Medulla oblongata (tissue), 1 donor: ENCODE data around the gene RNF8.
A peak's percentile ranks its signal among the peaks of the same experiment; 100 is the strongest.
"Not testable (repeated sequence)": the region's sequence is repeated elsewhere in the genome, so short reads cannot be mapped to it uniquely, and the experiment has no call there.

ENCODE experiments used
- DNase-seq: peaks from one replicate; pipeline ENCODE4 v3.0.0-alpha.2; 2015; ENCODE audit errors: extremely low spot score

The RNF8 gene, protein sequence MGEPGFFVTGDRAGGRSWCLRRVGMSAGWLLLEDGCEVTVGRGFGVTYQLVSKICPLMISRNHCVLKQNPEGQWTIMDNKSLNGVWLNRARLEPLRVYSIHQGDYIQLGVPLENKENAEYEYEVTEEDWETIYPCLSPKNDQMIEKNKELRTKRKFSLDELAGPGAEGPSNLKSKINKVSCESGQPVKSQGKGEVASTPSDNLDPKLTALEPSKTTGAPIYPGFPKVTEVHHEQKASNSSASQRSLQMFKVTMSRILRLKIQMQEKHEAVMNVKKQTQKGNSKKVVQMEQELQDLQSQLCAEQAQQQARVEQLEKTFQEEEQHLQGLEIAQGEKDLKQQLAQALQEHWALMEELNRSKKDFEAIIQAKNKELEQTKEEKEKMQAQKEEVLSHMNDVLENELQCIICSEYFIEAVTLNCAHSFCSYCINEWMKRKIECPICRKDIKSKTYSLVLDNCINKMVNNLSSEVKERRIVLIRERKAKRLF

DNA sequence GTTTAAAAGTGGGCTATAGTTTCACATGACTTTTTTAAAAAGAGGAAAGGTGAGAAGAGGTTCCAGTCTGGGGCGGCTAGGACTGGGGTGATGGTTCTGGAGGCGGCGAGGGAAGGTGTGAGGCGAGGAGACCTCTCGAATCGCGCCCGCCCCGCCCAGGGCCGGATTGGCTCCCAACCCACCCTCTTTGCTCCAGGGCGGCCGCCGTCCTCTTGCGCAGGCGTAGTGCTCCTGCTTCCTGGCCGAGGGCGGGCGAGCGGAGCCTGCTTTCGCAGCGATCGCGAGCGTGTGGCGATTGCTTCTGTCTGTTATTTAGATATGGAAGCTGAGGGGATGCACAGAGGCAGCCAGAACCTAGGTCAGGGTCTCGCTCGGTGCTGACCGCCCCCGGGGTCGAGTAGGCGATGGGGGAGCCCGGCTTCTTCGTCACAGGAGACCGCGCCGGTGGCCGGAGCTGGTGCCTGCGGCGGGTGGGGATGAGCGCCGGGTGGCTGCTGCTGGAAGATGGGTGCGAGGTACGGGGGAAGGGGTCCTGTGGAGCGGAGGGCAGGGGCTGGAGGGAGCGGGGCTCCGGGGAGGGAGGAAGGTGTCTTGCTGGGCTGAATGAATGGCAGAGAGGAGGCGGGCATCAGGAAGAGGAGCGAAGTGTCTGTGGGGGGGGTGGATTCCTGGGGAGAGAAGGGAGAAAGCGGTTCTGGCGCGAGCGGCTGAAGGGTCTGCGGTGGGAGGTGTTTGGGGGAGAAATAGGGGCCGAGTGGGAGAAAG is at the start of gene RNF8:
RNF8 (plus strand) TSS at position 223 of the 765 bp plus-strand sequence; CDS start at position 405, 182 bp downstream.
- peak; percentile 84 for DNase-seq

DNA sequence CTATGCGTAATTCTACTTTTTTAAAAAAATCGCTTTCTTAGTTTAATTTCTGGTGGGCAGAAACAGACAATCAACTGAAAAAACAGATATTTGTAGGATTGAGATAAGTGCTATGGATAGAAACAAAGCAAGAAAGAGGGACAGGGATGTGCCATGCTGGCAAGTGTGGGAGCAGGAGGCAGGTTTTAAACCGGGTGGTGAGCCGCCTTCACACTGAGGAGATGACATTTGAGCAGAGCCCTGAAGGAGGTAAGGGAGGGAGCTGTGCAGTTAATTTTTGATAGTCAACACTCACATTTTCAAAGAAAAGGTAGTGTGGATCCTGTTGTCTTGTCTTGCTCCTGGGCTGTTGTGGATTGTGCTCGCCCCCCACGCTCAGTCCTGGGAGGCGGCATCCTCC is 49.0 kb upstream of the RNF8 start:
- no peak for DNase-seq

DNA sequence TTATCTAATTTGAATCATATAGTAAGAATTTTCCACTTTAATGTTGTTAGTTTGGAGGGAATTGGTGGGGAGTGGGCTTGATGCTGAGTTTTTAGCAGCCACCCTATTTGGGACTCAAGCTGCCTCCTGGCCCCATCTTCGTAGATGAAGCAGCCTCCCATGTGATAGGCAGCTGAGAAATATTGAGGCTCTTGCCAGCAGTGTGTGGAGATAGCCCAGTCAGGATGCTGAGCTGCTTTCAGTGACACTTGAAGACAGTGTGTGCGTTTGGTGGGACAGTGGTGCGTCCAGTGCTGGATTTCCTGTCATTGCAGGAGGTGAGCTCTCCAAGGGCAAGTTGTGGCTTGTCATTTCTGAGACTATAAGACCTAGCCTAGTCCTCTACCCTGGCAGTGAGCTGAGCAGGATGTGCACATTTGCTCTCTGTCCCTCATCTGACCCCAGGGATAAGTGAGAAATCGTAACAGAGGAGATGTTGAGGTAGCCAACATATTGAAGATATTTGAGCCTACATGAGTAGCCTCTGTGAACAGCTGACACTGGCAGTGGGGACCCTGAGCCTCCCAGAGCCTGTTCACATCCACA is 47.9 kb upstream of the RNF8 start:
- DNase-seq, result no peak

DNA sequence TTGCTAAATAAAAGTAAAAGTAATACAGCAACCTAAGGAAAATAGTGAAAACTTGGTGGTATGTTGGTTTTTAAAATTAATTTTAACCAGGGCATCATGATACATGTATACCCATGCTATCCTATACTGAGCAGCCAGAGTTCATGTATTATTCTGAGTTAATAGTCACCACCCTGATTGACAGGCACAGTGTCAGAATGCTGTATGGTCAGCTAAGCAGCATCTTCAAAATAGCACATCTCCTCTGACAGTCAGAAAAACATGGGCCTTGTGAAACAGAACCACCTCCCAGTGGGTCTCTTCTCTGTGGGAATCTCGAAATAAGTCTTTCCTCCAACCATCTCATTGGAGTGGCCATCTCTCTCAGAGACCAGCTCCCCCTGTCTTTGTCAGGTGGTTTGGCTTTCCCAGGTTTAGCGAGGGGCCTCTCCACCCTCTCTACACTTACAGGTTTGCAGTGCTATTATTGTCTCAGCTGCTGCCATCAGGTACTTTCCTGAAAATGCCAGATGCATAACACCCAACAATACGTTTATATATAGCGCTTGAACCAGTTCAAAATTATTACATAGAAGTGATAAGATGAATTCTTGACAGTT is 47.1 kb upstream of the RNF8 start:
- DNase-seq, result no peak

DNA sequence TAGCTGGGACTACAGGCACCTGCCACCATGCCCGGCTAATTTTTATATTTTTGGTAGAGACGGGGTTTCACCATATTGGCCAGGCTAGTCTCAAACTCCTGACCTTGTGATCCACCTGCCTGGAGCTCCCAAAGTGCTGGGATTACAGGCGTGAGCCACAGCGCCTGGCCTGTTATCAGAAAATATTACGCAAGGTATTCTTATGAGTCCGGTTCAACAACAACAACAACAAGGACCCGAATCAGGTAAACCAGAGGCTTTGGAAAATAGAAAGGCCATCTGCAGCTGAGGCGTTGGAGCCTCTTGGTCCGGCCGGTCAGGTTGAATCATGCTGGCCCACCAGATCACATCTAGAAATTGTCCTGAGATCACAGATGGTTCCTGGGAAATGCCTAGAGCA is 46.3 kb upstream of the RNF8 start:
- not testable (repeated sequence) for DNase-seq

DNA sequence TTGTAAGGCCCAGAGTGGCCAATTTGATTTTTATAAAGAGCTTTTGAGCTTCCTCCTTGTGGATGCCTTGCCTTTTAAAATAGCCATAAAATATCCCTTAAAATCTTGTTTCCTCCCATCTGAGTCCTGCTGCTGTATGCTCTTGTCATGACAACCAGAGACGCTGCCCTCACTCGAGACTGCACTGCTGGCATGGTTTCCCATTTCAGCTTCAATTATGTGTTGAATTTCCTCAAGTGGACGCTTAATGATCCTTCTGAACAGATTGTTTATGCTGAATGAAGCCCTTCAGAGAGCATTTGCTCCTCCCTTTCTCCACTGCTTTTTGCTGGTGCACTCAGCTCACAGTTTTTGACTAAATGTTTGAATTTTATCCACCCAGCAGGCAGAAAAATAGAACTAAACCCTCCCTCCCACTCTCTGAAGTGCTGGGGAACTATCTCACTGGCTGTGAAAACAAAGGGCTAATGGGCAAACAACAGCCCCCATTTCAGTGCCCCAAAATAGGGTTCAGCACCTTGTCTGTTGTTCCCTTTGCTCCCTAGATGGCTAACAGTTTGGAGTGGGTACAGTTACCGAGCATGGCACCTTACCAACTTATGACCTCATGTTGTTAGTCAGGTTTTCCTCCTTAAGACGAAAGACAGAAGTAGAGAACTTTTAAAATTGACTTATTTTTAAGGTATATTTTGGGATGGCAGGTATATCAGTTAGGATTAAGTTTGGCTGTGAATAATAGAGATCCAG is 45.5 kb upstream of the RNF8 start:
- DNase-seq, result peak; percentile 19

DNA sequence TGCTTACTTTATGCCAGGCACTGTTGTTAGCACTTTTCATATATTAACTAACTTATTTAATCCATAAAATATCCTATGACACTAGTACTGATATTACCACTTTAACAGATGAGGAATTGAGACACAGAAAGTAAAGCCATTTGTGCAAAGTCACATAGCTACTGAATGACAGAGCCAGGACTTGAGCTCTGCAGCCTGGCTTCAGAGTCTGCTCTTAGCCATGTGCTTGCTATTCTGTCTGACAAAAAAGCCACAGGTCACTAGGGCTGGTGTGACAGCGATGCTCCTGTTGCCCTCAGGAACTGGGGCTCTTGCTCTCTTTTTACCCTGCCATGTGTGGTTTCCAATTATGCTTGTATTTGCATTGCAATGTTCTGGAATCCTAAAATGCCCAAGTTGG is 44.7 kb upstream of the RNF8 start:
- no peak for DNase-seq

DNA sequence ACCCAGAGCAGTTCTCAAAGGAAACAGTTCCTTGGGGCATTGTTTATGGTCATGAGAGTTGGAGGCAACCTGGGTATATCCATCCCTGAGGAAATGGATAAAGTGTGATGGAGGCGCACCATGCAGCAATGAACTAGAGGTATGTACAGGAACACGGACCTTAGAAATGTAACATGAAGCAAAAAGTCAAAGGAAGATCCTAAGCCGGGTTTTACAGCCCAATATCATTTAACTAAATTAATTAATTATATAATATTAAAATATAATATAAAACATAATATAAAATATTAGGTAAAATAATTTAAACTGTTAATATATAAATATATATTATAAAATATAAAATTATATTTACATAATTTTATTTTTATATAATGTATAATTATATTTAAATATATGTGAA is 44.1 kb upstream of the RNF8 start:
- no peak for DNase-seq

DNA sequence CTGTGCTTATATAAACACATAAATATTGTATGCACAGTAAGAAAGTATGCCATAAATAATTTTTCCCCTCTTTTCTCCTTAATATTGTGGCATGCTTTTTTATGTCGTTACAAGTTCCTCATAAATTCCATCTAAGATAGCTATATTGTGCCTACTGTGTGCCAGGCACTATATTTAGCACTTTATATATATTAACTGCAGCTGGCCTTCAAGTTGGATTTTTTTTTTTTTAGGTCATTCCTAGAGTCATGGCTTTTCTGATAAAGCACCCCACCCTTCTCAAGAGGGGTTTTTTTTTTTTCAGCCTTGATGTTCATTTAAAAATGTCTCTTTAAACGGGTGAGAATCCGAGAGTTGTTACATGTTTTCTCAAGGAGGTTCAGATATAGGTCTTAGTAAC is 42.8 kb upstream of the RNF8 start:
- no peak for DNase-seq

DNA sequence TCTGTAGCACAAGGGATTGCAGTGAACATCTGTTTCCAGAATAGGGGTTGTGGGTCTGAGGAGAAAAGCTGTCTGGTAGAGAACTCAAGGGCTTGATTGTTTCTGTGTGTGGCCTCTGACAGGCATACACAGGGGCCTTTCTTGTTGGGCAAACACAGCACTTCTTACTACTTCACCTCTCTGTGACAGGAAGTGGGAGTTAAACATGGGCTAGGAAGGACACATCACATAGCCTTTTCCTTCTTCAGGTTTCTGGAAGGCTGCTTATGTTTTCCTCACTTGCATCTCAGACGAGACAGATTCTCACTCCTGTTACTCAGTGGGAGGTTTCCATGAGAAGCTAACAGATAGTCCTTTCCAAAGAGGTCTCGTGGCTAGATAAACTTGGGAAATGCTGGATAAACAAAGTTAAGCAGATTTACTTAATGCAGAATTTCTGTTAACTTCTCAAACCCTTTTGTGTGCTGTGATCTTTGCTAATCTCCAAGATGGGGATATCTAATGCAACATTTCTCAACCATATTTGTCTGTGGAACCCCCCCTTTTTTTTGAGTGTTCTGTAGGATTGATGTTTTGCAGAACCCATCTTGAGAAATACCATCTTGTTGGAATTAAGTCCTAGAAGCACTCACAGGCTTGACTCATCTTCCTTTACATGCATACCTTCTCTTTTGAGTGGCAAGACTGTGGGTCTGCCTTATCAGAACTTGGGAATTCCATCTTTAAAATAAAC is 41.9 kb upstream of the RNF8 start:
- DNase-seq, result peak; percentile 60

DNA sequence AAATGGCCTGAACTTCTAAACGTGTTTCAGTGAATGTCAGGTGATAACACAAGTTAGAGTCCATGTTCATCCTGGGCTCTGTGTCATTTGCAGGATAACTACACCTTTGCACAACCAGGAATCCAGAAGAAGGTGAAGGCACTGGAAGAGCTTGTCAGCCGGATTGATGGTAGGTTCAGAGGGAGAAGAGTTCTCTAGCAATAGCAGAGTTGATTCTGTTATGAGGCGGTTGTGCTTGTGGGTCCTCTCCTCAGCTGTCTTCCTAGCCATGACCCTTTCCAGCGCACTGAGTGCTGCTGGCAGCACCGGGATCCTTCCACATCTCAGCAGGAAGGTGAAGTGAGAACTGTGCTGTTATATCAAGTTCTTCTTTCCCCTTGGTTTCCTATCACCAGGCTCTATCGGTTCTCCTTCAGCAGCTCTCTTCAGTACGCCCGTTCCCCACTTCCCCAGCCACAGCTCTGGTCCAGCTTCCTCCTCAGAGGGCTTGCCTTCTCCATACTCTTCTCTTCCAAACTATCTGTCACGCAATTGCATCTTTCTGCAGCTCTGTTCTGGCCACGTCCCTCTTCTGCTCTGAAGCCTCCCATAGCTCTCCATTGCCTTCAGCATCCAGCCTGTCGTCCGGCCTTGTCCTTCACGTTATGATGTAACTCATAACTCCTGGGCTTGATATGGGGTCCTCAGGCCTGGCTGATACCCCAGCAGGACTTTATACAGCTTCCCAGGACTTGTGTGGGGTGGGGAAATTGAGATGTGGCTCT is 39.9 kb upstream of the RNF8 start:
- no peak for DNase-seq

DNA sequence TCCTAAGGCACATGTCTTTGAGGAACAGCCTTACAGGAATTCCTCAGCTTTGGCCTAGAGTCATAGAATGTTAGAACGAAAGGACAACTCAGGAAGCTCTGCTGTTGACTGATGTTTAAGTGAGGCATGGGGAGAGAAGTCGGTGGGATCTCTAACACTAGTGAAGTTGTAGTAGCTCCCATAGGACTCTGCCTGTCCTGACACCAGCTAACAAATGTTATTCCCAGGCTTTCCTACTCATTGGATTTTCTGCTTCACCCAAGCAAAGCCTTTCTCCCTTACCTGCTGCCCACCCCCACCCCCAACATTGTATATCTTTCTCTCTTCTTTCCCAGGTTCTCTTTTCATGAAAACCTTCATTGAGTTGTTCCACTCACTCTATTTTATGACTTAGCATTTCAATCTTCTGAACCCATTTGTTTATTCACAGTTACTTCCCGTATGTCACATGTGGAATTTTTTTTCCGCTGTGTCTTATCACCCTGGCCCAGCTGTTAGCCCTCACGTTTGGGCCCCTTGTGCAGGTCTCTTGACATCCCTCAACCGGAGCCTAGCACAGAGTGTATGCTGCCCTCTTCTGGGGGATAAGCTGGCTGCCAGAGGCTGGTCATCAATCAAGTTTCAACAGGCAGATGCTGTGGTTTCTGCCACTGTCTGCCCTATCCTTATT is 39.2 kb upstream of the RNF8 start:
- peak; percentile 71 for DNase-seq

DNA sequence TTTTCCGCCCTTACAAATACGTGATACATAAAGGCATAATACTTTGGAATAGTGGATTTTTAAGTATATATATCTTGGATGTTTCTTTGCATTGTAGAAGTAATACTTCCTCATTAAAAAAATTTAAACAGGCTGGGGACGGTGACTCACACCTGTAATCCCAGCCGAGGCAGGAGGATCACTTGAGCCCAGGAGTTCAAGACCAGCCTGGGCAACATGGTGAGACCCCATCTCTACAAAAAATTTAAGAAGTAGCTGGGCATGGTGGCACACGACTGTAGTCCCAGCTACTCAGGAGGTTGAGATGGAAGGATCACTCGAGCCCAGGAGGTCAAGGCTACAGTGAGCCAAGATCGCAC is 38.6 kb upstream of the RNF8 start:
- no peak for DNase-seq

DNA sequence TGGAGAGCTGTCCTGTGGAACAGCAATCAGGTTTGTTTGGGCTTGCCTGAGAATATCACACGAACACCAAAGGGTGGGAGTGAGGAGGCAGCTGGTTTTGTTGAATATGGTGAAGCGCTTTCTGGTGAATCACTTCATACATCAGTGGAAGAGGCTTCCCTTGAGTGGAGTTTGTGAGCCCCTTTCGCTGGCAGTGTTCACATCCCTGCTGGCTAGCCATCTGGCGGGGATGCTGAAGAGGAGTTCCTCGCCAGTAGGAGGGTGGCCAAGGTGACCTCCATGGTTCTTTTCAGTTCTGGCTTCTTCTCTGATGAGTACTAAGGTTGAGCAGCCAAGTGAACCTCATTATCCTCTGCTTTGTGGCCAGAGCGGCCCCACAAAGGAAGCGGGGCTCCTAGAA is 37.7 kb upstream of the RNF8 start:
- no peak for DNase-seq

DNA sequence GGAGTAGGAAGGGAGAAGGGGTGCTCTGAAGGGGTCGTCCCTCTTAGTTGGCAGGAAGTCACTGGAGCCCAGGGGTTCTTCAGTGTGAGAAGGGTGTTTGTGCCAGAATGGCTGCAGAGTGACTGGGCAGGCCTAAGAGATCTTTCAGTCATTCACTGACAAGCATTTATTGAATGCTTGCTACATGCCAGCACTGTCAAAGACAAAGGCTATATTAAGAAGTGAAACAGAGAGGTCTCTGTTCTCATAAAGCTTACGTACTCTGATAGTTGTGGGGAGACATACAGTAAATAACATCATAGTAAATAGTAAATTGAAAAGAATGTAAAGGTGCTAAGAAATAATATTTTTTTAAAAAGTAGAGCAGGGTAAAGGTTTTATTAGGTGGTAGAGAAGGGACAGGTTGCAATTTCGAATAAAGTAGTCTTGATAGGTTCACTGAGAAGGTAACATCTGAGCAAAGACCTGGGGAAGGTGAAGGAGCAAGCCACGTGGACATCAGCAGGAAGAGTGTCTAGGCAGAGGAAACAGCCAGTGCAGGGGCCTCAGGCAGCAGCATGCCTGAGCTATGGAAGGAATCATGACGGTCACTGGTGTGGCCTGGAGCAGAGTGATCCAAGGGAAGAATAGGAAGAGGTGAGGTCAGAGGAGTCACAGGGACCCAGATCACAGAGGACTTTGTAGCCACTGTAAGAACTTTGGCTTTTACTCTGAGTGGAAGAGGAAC is 36.3 kb upstream of the RNF8 start:
- DNase-seq, result no peak

DNA sequence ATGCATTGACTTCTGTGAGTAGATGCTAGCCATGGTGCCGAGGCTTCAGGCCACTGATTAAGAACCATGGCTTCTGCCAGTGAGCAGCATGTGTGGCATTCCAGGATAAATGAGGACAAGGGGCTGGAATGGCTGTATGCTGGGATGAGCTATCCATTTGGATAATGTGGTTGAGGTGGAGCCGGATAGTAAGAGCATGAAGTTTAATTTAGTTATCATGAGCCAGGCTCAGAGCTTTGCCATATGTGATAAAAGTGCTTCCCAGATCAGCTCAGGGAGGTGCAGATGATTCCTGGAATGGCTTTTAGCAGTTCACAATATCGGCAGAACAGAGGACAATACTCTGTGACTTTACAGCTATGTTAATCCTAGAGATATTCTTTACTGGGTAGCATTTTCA is 34.6 kb upstream of the RNF8 start:
- no peak for DNase-seq

DNA sequence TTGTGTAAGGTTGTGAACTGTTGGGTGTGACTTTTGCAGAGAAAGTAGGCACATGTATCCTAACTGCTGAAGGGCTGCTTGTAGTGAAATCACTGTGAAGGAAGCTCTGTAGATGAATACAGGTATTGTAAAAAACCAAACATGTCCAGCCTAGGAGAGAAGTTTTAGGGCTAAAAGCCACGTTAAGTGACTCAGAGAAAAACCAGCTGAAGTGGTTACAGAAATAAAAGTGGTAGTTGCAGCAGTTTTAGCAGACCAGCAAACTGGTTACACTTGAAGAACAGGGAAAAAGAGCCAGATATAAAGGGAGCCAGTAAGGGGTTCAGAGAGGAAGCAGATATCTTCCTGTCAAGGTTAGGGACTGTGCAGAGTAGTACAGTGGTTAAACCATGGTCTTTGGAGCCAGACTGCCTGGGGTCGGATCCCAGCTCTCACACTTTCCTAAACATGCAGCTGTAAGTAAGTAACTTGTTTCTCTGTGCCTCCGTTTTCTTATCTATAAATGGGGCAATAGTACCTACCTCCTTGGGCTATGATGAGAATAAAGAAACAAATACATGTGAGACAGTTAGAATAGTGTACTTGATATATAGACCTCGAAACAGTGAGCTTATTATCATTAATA is 33.8 kb upstream of the RNF8 start:
- DNase-seq, result no peak

DNA sequence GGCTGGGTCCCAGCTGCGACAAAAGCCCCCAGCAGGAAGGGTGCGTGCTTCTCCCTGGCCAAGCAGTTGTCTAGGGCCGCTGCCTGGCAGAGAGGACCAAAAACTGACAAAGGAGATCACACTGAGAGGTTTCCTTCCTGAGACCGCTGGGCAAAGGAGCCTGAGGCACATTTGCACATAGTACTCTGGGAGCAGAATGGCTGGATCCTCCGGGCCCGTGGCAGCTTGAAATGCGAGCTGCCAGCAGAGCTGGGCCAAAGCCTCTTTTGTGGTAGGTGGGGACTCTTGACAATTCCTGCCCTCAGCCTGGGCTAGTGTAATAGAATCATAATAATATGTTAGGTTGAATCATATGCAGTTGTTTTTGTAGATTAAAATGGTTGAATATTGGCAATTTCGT is 33.1 kb upstream of the RNF8 start:
- DNase-seq, result peak; percentile 35
